Measurements from ENCODE around the gene SPEN. TPM values are rescaled to one million over a fixed set of nuclear protein-coding genes. Genes with fewer than 3 reads are reported as not detected.

SPEN gene
- total RNA-seq, 1 experiment from 2014 or later = 58.3 TPM

DNA sequence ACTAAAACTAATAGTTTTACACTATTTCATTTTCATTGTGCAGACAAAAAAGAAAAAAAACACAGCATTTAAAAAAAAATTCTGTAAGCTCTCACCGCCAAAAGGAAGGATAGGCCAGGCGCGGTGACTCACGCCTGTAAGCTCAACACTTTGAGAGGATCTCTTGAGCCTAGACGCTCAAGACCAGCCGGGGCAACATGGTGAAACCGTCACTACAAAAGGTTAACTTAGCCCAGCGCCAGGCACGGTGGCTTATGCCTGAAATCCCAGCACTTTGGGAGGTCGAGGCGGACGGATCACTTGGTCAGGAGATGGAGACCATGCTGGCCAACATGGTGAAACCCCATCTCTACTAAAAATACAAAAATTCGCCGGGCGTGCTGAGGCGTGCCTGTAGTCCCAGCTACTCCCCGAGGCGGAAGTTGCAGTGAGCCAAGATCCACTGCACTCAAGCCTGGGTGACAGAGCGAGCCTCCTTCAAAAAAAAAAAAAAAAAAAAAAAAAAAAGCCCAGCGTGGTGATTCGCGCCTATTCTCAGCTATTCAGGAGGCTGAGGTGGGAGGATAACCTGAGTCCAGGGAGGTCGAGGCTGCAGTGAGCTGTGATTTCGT, 14.3 kb upstream of the SPEN start:
- no peaks in the 10 kb centered on the region for H3K36me3 ChIP-seq (ENCODE audit: control insufficient read depth, insufficient read depth, low read length)
- CTCF ChIA-PET = interaction anchor here (0.5 to 1.0 kb wide), 3 partner anchors 25 to 32 kb away, joined by 3 to 8 read pairs (median 6); no protein-coding TSS in a partner anchor
- in situ Hi-C loops (cut with HindIII; ENCODE audit: low pct_unique_long_range_greater_than_20kb, low sequenced_read_pairs) (no loop called here), intact Hi-C loops (cut with micrococcal nuclease; ENCODE audit: unreplicated experiment) (no loop called here)
- H3K27me3 ChIP-seq (ENCODE audit: control insufficient read depth, insufficient read depth, low read length) = no peaks in the 10 kb centered on the region
- H3K4me1 ChIP-seq (ENCODE audit: control insufficient read depth, insufficient read depth, low read length) = peaks cover 27% of the 10 kb centered on the region
- H3K9me3 ChIP-seq (ENCODE audit: control insufficient read depth, insufficient read depth, low read depth, low read length) = no peaks in the 10 kb centered on the region
- TF ChIP-seq SIN3A (IDR thresholded peaks at IDR 0.05; ENCODE audit: borderline replicate concordance, insufficient read depth, low read depth, low read length) (no peak), POLR2AphosphoS5 (IDR thresholded peaks at IDR 0.05; ENCODE audit: low read depth, low read length) (peak; percentile 47; the same call in 1 of the 2 replicates), TCF7L2 (IDR thresholded peaks at IDR 0.05; ENCODE audit: low read depth, low read length) (no peak)
- TF ChIP-seq, protein P1, sequence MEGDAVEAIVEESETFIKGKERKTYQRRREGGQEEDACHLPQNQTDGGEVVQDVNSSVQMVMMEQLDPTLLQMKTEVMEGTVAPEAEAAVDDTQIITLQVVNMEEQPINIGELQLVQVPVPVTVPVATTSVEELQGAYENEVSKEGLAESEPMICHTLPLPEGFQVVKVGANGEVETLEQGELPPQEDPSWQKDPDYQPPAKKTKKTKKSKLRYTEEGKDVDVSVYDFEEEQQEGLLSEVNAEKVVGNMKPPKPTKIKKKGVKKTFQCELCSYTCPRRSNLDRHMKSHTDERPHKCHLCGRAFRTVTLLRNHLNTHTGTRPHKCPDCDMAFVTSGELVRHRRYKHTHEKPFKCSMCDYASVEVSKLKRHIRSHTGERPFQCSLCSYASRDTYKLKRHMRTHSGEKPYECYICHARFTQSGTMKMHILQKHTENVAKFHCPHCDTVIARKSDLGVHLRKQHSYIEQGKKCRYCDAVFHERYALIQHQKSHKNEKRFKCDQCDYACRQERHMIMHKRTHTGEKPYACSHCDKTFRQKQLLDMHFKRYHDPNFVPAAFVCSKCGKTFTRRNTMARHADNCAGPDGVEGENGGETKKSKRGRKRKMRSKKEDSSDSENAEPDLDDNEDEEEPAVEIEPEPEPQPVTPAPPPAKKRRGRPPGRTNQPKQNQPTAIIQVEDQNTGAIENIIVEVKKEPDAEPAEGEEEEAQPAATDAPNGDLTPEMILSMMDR (IDR thresholded peaks at IDR 0.05) = no peak
- TF ChIP-seq, protein P2, sequence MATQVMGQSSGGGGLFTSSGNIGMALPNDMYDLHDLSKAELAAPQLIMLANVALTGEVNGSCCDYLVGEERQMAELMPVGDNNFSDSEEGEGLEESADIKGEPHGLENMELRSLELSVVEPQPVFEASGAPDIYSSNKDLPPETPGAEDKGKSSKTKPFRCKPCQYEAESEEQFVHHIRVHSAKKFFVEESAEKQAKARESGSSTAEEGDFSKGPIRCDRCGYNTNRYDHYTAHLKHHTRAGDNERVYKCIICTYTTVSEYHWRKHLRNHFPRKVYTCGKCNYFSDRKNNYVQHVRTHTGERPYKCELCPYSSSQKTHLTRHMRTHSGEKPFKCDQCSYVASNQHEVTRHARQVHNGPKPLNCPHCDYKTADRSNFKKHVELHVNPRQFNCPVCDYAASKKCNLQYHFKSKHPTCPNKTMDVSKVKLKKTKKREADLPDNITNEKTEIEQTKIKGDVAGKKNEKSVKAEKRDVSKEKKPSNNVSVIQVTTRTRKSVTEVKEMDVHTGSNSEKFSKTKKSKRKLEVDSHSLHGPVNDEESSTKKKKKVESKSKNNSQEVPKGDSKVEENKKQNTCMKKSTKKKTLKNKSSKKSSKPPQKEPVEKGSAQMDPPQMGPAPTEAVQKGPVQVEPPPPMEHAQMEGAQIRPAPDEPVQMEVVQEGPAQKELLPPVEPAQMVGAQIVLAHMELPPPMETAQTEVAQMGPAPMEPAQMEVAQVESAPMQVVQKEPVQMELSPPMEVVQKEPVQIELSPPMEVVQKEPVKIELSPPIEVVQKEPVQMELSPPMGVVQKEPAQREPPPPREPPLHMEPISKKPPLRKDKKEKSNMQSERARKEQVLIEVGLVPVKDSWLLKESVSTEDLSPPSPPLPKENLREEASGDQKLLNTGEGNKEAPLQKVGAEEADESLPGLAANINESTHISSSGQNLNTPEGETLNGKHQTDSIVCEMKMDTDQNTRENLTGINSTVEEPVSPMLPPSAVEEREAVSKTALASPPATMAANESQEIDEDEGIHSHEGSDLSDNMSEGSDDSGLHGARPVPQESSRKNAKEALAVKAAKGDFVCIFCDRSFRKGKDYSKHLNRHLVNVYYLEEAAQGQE (IDR thresholded peaks at IDR 0.05; ENCODE audit: insufficient read depth in 1 of 2, low read depth in 2 of 2, low read length in 1 of 2) = no peak
- peak overlapping the region; percentile 65 to 91 for H3K4me3 ChIP-seq (ENCODE audit: low read depth in 2 of 2, low read length in 2 of 2)
- peak overlapping the region; percentile 95 for H3K27ac ChIP-seq (ENCODE audit: low read length)
- BruUV-seq (replicated peaks) = no TSS peak
- DNase-seq (ENCODE audit: low read depth, low spot score) = no peak
- POLR2A ChIA-PET = interaction anchor here (0.6 to 2.0 kb wide), 8 partner anchors 8 to 53 kb away, joined by 3 to 23 read pairs (median 8); partner anchors contain the start of gene SPEN
- ATAC-seq = no peak

DNA sequence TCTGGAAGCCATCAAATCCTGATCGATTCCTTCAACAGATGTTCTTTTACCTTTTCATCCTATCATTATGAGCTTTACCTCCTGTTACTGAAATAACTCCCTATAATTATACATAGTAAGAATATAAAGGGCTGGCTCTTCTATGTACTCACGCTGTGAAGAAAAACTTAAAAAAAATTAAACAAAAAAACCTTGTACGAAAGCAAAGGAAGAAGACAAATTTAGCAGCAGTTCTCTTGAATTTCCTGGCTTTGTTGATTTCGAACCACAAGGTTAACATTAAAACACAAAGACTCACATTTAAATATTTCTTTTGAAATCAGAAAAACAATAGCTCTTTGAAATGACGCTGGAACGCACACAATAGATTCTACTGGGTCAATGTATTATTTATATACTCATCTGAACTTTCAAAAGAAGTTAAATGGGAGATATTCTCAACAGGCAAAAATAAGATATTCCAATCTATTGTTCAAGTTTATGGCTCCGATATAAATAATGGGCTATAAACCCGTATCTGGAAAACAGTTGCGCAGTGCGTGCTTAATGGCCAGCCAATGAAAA, 13.6 kb upstream of the SPEN start:
- ATAC-seq = no peak
- intact Hi-C loops (cut with micrococcal nuclease; ENCODE audit: unreplicated experiment) = no loop called here
- no peak for DNase-seq (ENCODE audit: low read depth, low spot score)
- TSS peak; percentile 81 for BruUV-seq (replicated peaks)
- H3K27me3 ChIP-seq (ENCODE audit: control insufficient read depth, insufficient read depth, low read length) = no peaks in the 10 kb centered on the region
- H3K9me3 ChIP-seq (ENCODE audit: control insufficient read depth, insufficient read depth, low read depth, low read length) = no peaks in the 10 kb centered on the region
- CTCF ChIA-PET = interaction anchor here (0.6 to 1.0 kb wide), 4 partner anchors 15 to 31 kb away, joined by 3 to 8 read pairs (median 5); no protein-coding TSS in a partner anchor
- peaks cover 27% of the 10 kb centered on the region for H3K4me1 ChIP-seq (ENCODE audit: control insufficient read depth, insufficient read depth, low read length)
- POLR2A ChIA-PET = interaction anchor here (0.6 to 2.0 kb wide), 9 partner anchors 9 to 52 kb away, joined by 3 to 23 read pairs (median 5); partner anchors contain the start of gene SPEN
- in situ Hi-C loops (cut with HindIII; ENCODE audit: low pct_unique_long_range_greater_than_20kb, low sequenced_read_pairs) = no loop called here
- TF ChIP-seq, protein P2 (IDR thresholded peaks at IDR 0.05; ENCODE audit: insufficient read depth in 1 of 2, low read depth in 2 of 2, low read length in 1 of 2) = no peak
- 0 out of 2 replicates have a peak, but pooled peaks have one; percentile 0 for TF ChIP-seq POLR2AphosphoS5 (IDR thresholded peaks at IDR 0.05; ENCODE audit: low read depth, low read length)
- H3K4me3 ChIP-seq (ENCODE audit: low read depth in 2 of 2, low read length in 2 of 2) = peak overlapping the region; percentile 65 to 91
- H3K36me3 ChIP-seq (ENCODE audit: control insufficient read depth, insufficient read depth, low read length) = no peaks in the 10 kb centered on the region
- H3K27ac ChIP-seq (ENCODE audit: low read length) = peak overlapping the region; percentile 95

Measured in Panc1 (cell line).